Mesothelial cell of epicardium (in vitro differentiated cells): ENCODE data around the gene TASOR. TPM values are rescaled to one million over a fixed set of nuclear protein-coding genes. Genes with fewer than 3 reads are reported as not detected.
"Not testable (repeated sequence)": the region's sequence is repeated elsewhere in the genome, so short reads cannot be mapped to it uniquely, and the experiment has no call there.

ENCODE experiments used
- DNase-seq, 2 experiments: peaks; one replicate each; pipeline ENCODE4 v3.0.0; 2021; ENCODE audit warnings: low spot score in 2 of 2; ENCODE audit not compliant: unreplicated experiment in 2 of 2
- H3K27ac Mint-ChIP-seq: 2 replicates; pipeline ENCODE4 v1.8.0; 2021; ENCODE audit warnings: mixed read lengths
- H3K27me3 Mint-ChIP-seq: 2 replicates; pipeline ENCODE4 v1.8.0; 2021; ENCODE audit warnings: low read depth, mixed read lengths
- H3K36me3 Mint-ChIP-seq: 2 replicates; pipeline ENCODE4 v1.8.0; 2021; ENCODE audit warnings: mixed read lengths
- H3K4me1 Mint-ChIP-seq: 2 replicates; pipeline ENCODE4 v1.8.0; 2021; ENCODE audit warnings: mixed read lengths
- H3K4me3 Mint-ChIP-seq: 2 replicates; pipeline ENCODE4 v1.8.0; 2021; ENCODE audit warnings: mild to moderate bottlenecking, moderate library complexity, mixed read lengths
- H3K9me3 Mint-ChIP-seq: 2 replicates; pipeline ENCODE4 v1.8.0; 2021; ENCODE audit warnings: mixed read lengths
- CTCF ChIP-seq: fragments of 200-600 bp; sonication (generic); IDR thresholded peaks from one replicate; pipeline ENCODE4 v1.5.0; 2021; ENCODE audit warnings: antibody characterized with exemption; ENCODE audit not compliant: unreplicated experiment
- total RNA-seq: library from RNA; stranded (reverse); gene quantifications from 3 replicates; pipeline ENCODE4 v1.2.1, GENCODE V29; 2021

The TASOR gene, protein sequence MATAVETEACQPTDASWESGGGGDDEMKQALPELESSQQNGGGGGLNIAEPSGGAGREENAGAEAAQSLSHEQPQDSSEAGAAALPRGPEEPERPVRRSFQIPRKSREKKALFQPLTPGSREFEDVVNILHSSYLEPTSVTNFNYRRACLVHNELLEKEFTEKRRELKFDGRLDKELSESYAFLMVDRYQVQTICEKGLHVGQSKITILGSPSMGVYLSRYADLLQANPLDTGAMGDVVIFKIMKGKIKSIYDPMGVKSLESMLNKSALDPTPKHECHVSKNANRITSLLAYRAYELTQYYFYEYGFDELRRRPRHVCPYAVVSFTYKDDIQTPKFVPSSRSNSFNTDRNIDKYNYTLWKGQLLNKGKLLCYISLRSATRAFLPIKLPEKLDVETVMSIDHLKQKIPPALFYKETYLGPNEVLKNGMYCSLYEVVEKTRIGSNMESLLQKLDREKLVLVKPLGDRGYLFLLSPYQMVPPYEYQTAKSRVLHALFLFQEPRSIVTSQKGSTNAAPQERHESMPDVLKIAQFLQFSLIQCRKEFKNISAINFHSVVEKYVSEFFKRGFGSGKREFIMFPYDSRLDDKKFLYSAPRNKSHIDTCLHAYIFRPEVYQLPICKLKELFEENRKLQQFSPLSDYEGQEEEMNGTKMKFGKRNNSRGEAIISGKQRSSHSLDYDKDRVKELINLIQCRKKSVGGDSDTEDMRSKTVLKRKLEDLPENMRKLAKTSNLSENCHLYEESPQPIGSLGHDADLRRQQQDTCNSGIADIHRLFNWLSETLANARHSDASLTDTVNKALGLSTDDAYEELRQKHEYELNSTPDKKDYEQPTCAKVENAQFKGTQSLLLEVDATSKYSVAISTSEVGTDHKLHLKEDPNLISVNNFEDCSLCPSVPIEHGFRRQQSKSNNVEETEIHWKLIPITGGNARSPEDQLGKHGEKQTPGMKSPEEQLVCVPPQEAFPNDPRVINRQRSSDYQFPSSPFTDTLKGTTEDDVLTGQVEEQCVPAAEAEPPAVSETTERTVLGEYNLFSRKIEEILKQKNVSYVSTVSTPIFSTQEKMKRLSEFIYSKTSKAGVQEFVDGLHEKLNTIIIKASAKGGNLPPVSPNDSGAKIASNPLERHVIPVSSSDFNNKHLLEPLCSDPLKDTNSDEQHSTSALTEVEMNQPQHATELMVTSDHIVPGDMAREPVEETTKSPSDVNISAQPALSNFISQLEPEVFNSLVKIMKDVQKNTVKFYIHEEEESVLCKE (N-terminal part only)
- total RNA-seq = 81.4 to 83.9 TPM (median 83.2 TPM) in 3 replicates

DNA sequence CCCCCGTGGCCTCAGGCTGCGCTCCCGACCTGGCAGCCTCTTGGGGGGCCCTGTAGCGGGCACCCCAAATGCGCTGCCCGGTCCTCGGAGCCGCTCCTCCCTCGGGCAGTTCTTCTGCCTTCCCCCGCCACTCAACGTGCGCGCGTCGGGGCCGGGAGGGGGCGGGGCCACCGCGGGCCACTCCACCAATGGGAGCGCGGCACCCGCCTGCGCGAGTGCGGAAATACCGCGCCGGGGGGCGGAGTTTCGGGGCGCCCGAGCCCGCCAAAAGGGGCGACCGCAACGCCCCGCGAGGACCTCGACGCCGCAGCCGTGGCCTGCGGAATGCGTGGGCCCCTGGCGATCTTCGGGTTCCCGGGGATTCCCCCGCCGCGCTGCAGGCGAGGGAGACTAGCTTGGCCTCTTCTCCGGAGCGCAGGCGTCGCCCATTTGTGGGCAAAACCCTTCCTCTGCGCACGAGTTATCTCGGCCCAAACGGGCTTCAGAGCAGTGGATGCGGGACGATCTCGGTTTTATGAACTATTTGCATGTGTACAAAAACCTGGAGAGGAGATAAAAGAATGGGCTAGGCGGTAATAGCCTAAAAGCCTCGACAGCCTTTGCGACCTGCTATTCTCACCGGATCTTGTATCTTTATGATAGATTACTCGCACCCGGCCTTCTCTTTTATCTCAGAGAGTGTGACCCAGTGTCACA lies at the start of gene TASOR:
TASOR (minus strand) TSS at position 144 of the 696 bp plus-strand sequence. CDS start 259 bp downstream, outside the sequence.
- TF ChIP-seq CTCF = no peak
- no peaks in the 10 kb centered on the region for H3K27me3 Mint-ChIP-seq
- H3K4me1 Mint-ChIP-seq = peaks cover 15% of the 10 kb centered on the region
- peaks cover 9% of the 10 kb centered on the region for H3K9me3 Mint-ChIP-seq
- H3K4me3 Mint-ChIP-seq = peak within 1 kb of the TSS; percentile 90
- H3K27ac Mint-ChIP-seq = peak within 1 kb of the TSS; percentile 98
- H3K36me3 Mint-ChIP-seq = peaks cover 22% of the 10 kb centered on the region
- DNase-seq = peak; percentile 61 to 73

GRCh38 chr3:56732109-56732508 lies 49.0 kb upstream of the TASOR start:
- Mint-ChIP-seq H3K4me3 (no peak overlapping the region), H3K27me3 (no peaks in the 10 kb centered on the region), H3K36me3 (peaks cover 39% of the 10 kb centered on the region), H3K4me1 (no peaks in the 10 kb centered on the region), H3K9me3 (no peaks in the 10 kb centered on the region), H3K27ac (no peak overlapping the region)
- no peak for TF ChIP-seq CTCF
- DNase-seq = no peak

DNA sequence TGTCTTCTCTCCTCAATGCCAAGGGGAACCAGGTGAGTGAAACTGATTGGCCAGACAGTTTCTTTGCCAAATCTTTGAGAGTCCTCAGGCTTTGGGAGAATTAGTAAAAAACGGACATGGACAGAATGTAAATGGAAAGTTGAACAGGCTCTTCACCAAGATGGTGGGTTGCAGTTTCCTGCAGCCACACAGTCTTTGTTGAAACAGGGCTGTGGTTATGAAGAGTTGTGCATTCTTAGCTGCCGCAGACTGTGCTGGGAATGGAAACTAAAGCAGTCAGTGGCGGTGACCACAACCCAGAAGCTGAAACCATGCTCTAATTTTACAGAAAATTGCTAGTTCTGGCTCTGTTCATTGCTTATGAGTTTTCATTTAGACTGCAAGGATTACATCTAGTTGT lies 42.1 kb upstream of the TASOR start:
- H3K9me3 Mint-ChIP-seq = no peaks in the 10 kb centered on the region
- no peaks in the 10 kb centered on the region for H3K27me3 Mint-ChIP-seq
- DNase-seq = no peak
- peaks cover 3% of the 10 kb centered on the region for H3K4me1 Mint-ChIP-seq
- H3K4me3 Mint-ChIP-seq = no peak overlapping the region
- peaks cover 47% of the 10 kb centered on the region for H3K36me3 Mint-ChIP-seq
- no peak overlapping the region for H3K27ac Mint-ChIP-seq
- no peak for TF ChIP-seq CTCF

DNA sequence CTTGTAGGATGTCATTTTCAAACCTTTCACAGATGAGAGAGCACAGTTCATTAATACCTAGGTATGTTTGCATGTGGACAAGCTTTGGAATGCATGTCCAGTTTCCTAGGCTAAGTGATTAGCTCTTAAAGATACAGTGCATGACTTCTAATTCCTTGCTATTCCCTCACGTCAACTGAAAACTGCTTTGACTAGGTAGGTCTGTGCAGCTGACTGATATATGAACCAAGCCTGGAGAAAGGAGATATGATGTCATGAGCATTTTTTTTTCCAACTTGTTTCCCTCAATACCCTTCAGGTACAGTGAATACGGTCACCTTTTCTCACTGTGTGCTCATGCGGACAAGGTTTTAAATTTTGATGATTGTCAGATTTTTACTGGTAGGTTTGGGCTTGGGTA lies 41.6 kb upstream of the TASOR start:
- no peak overlapping the region for H3K27ac Mint-ChIP-seq
- no peak overlapping the region for H3K4me3 Mint-ChIP-seq
- TF ChIP-seq CTCF = no peak
- H3K4me1 Mint-ChIP-seq = peaks cover 3% of the 10 kb centered on the region
- DNase-seq = no peak
- no peaks in the 10 kb centered on the region for H3K9me3 Mint-ChIP-seq
- H3K36me3 Mint-ChIP-seq = peaks cover 47% of the 10 kb centered on the region
- H3K27me3 Mint-ChIP-seq = no peaks in the 10 kb centered on the region

DNA sequence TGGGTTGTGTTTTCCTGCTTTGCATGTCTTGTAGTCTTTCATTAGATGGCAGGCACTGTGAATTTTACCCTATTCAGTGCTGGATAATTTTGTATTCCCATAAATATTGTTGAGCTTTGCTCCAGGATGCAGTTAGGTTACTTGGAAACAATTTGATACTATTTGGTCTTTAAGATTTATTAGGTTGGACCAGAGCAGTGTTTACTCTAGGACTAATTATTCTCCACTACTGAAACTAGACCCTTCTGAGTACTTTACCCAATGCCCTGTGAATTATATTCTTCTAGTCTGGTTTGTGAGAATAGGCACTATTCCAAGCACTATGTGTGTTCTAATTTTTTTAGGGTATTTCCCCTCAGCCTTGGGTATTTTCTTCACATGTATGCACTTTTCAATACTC lies 37.8 kb upstream of the TASOR start:
- DNase-seq = no peak
- peaks cover 22% of the 10 kb centered on the region for H3K36me3 Mint-ChIP-seq
- H3K4me3 Mint-ChIP-seq = no peak overlapping the region
- no peaks in the 10 kb centered on the region for H3K27me3 Mint-ChIP-seq
- H3K27ac Mint-ChIP-seq = no peak overlapping the region
- peaks cover 18% of the 10 kb centered on the region for H3K9me3 Mint-ChIP-seq
- no peak for TF ChIP-seq CTCF
- peaks cover 3% of the 10 kb centered on the region for H3K4me1 Mint-ChIP-seq

DNA sequence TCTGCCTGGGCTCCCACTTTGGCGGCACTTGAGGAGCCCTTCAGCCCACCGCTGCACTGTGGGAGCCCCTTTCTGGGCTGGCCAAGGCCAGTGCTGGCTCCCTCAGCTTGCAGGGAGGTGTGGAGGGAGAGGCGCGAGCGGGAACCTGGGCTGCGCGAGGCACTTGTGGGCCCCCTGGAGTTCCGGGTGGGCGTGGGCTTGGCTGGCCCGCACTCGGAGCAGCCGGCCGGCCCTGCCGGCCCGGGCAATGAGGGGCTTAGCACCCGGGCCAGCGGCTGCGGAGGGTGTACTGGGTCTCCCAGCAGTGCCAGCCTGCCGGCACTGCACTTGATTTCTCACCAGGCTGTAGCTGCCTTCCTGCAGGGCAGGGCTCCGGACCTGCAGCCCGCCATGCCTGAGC lies 35.7 kb upstream of the TASOR start:
- H3K4me3 Mint-ChIP-seq, H3K4me1 Mint-ChIP-seq, DNase-seq, H3K27me3 Mint-ChIP-seq, H3K27ac Mint-ChIP-seq: not testable (repeated sequence)
- peaks cover 15% of the 10 kb centered on the region for H3K36me3 Mint-ChIP-seq
- H3K9me3 Mint-ChIP-seq = peaks cover 25% of the 10 kb centered on the region
